GM18867 (cell line): ENCODE data around the gene NOL4.

Source experiments
- ATAC-seq: cut with Tn5 transposase; IDR thresholded peaks from one replicate; pipeline ENCODE4 v1.9.1; 2021; ENCODE audit warnings: mild to moderate bottlenecking, moderate library complexity; ENCODE audit not compliant: unreplicated experiment

The NOL4 gene

DNA sequence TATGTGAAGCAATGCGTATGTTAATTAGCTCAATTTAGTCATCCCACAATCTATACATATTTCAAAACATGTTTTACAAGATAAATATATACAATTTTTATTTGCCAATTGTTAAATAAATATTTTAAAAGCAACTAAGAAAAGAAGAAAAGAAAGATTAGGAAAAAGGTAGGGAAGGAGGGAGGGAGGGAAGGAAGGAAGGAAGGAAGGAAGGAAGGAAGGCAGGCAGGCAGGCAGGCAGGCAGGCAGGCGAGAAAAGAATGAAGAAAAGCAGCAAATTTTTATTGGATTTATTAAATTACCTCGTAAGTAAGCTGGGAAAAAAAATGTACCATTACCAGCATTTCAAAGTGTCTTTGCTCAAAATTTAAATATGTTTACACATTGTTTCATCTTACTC is 30.5 kb downstream of the NOL4 start:
- no peak for ATAC-seq

DNA sequence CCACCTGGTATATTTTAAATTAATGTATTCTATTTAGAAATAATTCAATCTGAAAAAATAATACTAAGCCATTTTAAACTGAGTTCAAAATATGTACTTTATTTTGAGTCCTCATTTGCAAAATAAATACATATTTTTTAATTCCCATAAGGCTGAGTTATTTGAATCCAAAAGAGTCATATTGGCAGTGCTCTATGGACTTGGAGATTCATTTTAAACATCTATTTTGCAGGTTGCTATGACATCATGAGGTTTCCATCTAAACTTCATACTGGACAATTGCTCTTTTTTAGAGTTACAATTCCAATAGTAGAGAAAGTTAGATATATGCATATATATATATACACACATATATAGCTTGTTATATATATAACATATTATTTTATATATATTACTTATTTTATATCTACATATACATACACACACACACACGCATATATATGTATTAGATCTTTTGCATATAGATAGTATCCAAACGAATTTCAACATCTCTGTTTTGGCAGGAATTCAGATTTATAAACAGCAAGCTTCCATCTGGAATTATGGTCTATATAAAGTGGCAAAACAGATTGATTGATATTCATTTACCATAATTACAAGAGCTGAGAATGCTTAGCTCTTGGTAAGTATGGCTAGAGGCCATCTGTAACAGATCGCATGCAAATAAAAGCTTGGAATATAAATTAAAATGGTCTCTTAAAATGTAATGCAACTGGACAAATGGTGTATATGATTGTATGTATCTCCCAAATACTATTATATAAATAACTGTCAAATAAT is 34.9 kb downstream of the NOL4 start:
- no peak for ATAC-seq
